Spleen (tissue), 11 donors: ENCODE measurements around the gene FBN1. TPM values are rescaled to one million over a fixed set of nuclear protein-coding genes. Genes with fewer than 3 reads are reported as not detected.

Experiments
- DNase-seq: peaks from one replicate; pipeline ENCODE4 v3.0.0-alpha.2; 2020
- H3K27ac ChIP-seq, 8 donors: fragments of 200-600 bp; sonication (generic) in 7 of 8; 1 replicate in 4 of 8; 2 replicates in 4 of 8; pipeline versions ENCODE4 v1.5.0 to v1.8.0; 2016 to 2021; ENCODE audit warnings: inconsistent platforms in 4 of 8, mild to moderate bottlenecking in 4 of 8, moderate library complexity in 1 of 8
- H3K27me3 ChIP-seq, 7 donors: fragments of 200-600 bp; sonication (generic) in 6 of 7; replicated peaks in 1 of 7; 1 replicate in 4 of 7; 2 replicates in 3 of 7; pipeline versions ENCODE4 v1.5.0 to v1.8.0; 2016 to 2021; ENCODE audit warnings: inconsistent platforms in 3 of 7, mild to moderate bottlenecking in 1 of 7
- H3K36me3 ChIP-seq, 6 donors: fragments of 200-600 bp; sonication (generic) in 5 of 6; 1 replicate in 4 of 6; 2 replicates in 2 of 6; pipeline versions ENCODE4 v1.5.0 to v1.8.0; 2016 to 2021; ENCODE audit warnings: inconsistent platforms in 2 of 6
- H3K4me1 ChIP-seq, 6 donors: fragments of 200-600 bp; sonication (generic) in 5 of 6; 1 replicate in 3 of 6; 2 replicates in 3 of 6; pipeline versions ENCODE4 v1.5.0 to v1.8.0; 2016 to 2021; ENCODE audit warnings: inconsistent platforms in 3 of 6
- H3K4me3 ChIP-seq, 8 donors: fragments of 200-600 bp; sonication (generic) in 7 of 8; 1 replicate in 4 of 8; 2 replicates in 4 of 8; pipeline versions ENCODE4 v1.5.0 to v1.8.0; 2016 to 2021; ENCODE audit warnings: inconsistent platforms in 4 of 8, mild to moderate bottlenecking in 4 of 8, moderate library complexity in 2 of 8
- H3K9me3 ChIP-seq, 8 donors: fragments of 200-600 bp; sonication (generic) in 7 of 8; 1 replicate in 4 of 8; 2 replicates in 4 of 8; pipeline versions ENCODE4 v1.5.0 to v1.8.0; 2016 to 2021; ENCODE audit warnings: inconsistent platforms in 4 of 8
- CTCF ChIP-seq, 11 experiments: fragments of 200-600 bp in 7 of 11; fragments of 450-650 bp in 4 of 11; sonication (generic) in 4 of 11; IDR thresholded peaks in 8 of 11; conservative IDR thresholded peaks in 3 of 11; 1 replicate in 7 of 11; 2 replicates in 4 of 11; pipeline versions ENCODE4 v1.4.0 to v1.8.0; 2016 to 2021; ENCODE audit warnings: antibody characterized with exemption in 11 of 11, inconsistent platforms in 4 of 11, mild to moderate bottlenecking in 1 of 11
- POLR2A ChIP-seq, 3 donors: fragments of 450-650 bp; IDR thresholded peaks; one replicate each; pipeline ENCODE4 v1.5.1; 2017; ENCODE audit warnings: antibody characterized with exemption in 3 of 3, mild to moderate bottlenecking in 1 of 3
- POLR2AphosphoS5 ChIP-seq, 3 donors: sonication (generic); formaldehyde crosslinking; IDR thresholded peaks; one replicate each; pipeline ENCODE4 v1.5.1; 2017; ENCODE audit warnings: antibody characterized with exemption in 3 of 3
- WGBS, 5 donors: extraction: QIAGEN DNeasy Blood & Tissue Kit in 3 of 5; methylation state at CpG; one replicate each; pipeline versions ENCODE4 v1.1.5 to v1.1.7; 2013 to 2018; 5-methylcytosine and 5-hydroxymethylcytosine counted together
- intact Hi-C: fragments of 100-400 bp; cut with DNase I; formaldehyde crosslinking; loops from one replicate; pipeline ENCODE4 v1.15.0; 2023; ENCODE audit warnings: low total_unique reads
- polyA plus RNA-seq, 3 donors: library from polyadenylated mRNA; stranded (reverse); fragments of 200-250 nt; gene quantifications; one replicate each; pipeline ENCODE4 v1.2.1, GENCODE V29; 2013
- total RNA-seq, 7 donors: library from RNA; depleted of rRNA in 3 of 7; stranded (reverse); fragments of >200 nt in 3 of 7; fragmentation: NEBNext Ultra II Directional in 4 of 7; extraction: Animal tissue kit (Norgen Biotek cat#: 25700) in 4 of 7; gene quantifications; one replicate each; pipeline versions ENCODE4 v1.1.0 to v1.2.1, GENCODE V29; 2016 to 2021
- donor health status: healthy with polysubstance abuse.
- donor health status: DM: no; HTN: no; CAD: no; lungs with moderate emphysema.
- donor health status: DM: no; HTN: no; CAD: no.
- donor health status: Bipolar disorder and iron deficiency.
- donor health status: healthy.
- donor health status: DM: no; HTN: no; CAD: no.
- donor health status: DM: yes; HTN: yes; CAD: no.

FBN1 gene
- total and polyA plus RNA-seq, 10 donors = 3.2 to 139 (median 45.4) TPM

- no peak for DNase-seq
- Histone ChIP-seq H3K4me3 (no peak overlapping the region), H3K36me3 (no peaks in the 10 kb centered on the region), H3K9me3 (no peaks in the 10 kb centered on the region), H3K27me3 (no peaks in the 10 kb centered on the region), H3K4me1 (peaks cover 0 to 4% (median 0%) of the 10 kb centered on the region in 6 donors), H3K27ac (no peak overlapping the region)
- 77 to 89% (median 86%) methylated on average over 5 of the region's 5 CpGs for WGBS, 5 donors
- TF ChIP-seq POLR2A (IDR thresholded peaks at IDR 0.05) (no peak), CTCF (IDR thresholded peaks at IDR 0.05 in 8 of 11, conservative IDR thresholded peaks at IDR 0.05 in 3 of 11) (no peak), POLR2AphosphoS5 (IDR thresholded peaks at IDR 0.05) (no peak)
- intact Hi-C loops = no loop called here
Measured at GRCh38 chr15:48396020-48396419, 249.5 kb downstream of the FBN1 start.

DNA sequence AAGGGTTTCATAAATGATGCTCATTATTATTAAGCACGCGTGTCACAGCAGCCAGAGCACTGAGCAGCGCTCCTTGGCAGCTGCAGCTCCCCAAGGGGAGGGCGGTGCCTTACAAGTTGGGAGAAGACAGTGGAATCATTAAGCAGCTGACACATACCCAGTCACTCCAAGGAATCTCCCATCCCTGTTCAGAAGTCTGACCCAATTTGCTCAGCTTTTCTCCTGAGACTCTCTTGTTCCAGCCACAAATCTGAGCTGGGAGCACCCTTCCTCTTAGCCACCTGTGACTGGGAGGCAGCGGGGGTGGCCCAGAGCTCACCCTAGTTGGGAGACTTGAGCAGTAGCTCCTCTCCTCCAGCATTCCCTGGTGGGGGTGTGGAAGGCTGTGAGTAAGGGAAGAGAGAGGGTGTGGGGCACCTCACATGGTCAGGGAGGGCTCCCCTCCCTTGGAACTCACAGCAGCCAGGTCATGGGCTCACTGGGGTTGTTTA, 249.9 kb downstream of the FBN1 start:
- intact Hi-C loops = no loop called here
- no peak for TF ChIP-seq POLR2AphosphoS5 (IDR thresholded peaks at IDR 0.05)
- Histone ChIP-seq H3K4me3 (no peak overlapping the region), H3K27me3 (no peaks in the 10 kb centered on the region), H3K36me3 (no peaks in the 10 kb centered on the region), H3K4me1 (peaks cover 0 to 4% (median 0%) of the 10 kb centered on the region in 6 donors), H3K9me3 (no peaks in the 10 kb centered on the region), H3K27ac (no peak overlapping the region)
- DNase-seq = no peak
- WGBS, 5 donors = 77 to 94% (median 89%) methylated on average over 4 to 5 of the region's 5 CpGs

- no peak overlapping the region for H3K27ac ChIP-seq
- H3K27me3 ChIP-seq = no peaks in the 10 kb centered on the region
- H3K36me3 ChIP-seq = no peaks in the 10 kb centered on the region
- H3K9me3 ChIP-seq = no peaks in the 10 kb centered on the region
- peaks cover 0 to 4% (median 0%) of the 10 kb centered on the region in 6 donors for H3K4me1 ChIP-seq
- no peak overlapping the region for H3K4me3 ChIP-seq
- WGBS, 5 donors = 78 to 92% (median 85%) methylated on average over 4 of the region's 4 CpGs
- intact Hi-C loops = no loop called here
- DNase-seq = no peak
- TF ChIP-seq CTCF (IDR thresholded peaks at IDR 0.05 in 8 of 11, conservative IDR thresholded peaks at IDR 0.05 in 3 of 11) (no peak), POLR2AphosphoS5 (IDR thresholded peaks at IDR 0.05) (no peak), POLR2A (IDR thresholded peaks at IDR 0.05) (no peak)
Measured at GRCh38 chr15:48394970-48395369, 250.5 kb downstream of the FBN1 start.

DNA sequence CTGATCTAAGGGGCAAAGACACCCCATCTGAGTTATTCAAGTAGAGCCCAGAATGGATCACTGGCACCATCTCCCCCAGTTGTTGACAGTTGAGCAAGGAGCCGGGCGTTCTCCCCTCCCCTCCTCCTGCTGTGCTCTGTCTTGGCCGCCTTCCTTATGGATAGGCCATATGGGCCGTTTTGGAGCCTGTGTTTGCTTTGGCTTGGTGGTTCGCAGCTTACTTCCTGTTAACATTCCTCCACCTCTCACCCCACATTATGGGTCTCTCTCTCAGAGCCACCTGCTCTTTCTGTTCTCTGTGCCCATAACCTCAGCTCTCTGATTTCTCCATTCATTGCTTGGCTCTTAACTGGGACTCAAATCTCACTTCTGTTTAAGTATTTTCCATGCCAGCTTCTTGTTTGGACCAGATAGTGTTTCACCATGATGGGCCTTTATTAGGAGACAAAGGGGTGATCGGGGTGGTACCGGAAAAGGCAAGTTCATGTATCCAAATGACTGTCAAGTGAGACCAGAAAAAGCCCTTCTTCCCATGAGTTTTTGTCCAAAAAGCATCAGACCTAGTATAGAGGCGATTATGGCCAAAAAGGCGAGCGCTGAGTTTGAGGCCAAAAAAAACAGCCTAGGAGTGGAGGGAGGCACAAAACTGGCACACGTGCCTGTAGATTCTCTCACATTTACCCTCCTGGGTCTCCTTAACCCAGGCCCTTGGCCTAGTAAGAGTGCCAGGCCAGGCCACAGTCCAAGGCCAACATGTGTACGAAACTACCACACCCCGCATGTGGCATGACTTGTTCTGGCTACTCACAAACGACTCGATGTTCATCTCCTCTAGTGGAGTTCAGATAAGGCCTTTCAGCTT, 251.6 kb downstream of the FBN1 start:
- TF ChIP-seq CTCF (IDR thresholded peaks at IDR 0.05 in 8 of 11, conservative IDR thresholded peaks at IDR 0.05 in 3 of 11) = no peak
- no peak for TF ChIP-seq POLR2A (IDR thresholded peaks at IDR 0.05)
- no peak for TF ChIP-seq POLR2AphosphoS5 (IDR thresholded peaks at IDR 0.05)
- WGBS, 5 donors = 79 to 92% (median 90%) methylated on average over 15 of the region's 15 CpGs
- no peak for DNase-seq
- intact Hi-C loops = no loop called here
- no peaks in the 10 kb centered on the region for H3K27me3 ChIP-seq
- peaks cover 0 to 4% (median 0%) of the 10 kb centered on the region in 6 donors for H3K4me1 ChIP-seq
- H3K4me3 ChIP-seq = no peak overlapping the region
- H3K27ac ChIP-seq = no peak overlapping the region
- no peaks in the 10 kb centered on the region for H3K36me3 ChIP-seq
- no peaks in the 10 kb centered on the region for H3K9me3 ChIP-seq
